Measurements from ENCODE around the gene THBD. TPM values are rescaled to one million over a fixed set of nuclear protein-coding genes. Genes with fewer than 3 reads are reported as not detected.

Gene THBD
- total and polyA plus RNA-seq, 2 of the 4 experiments (the other 2 are of a cell fraction), result 0.07 TPM; not detected in 1

GRCh38 chr20:23074052-23074451 lies 24.6 kb upstream of the THBD start:
- Histone ChIP-seq H4K20me1 (ENCODE audit: insufficient read depth, low read length) (no peaks in the 10 kb centered on the region), H3K23ac (ENCODE audit: low read depth, low read length) (no peak overlapping the region), H3K27ac (ENCODE audit: insufficient read depth, low read length) (no peak overlapping the region), H2AFZ (replicated peaks; ENCODE audit: low read length, poor library complexity) (no peak overlapping the region), H3K4ac (ENCODE audit: low read depth, low read length) (no peak overlapping the region), H2AK9ac (replicated peaks; ENCODE audit: low read depth, low read length, poor library complexity) (no peak overlapping the region), H3K27me3 (ENCODE audit: control insufficient read depth, insufficient read depth, low read length) (peaks cover 18% of the 10 kb centered on the region), H2BK20ac (ENCODE audit: low read depth, low read length) (no peak overlapping the region), H4K5ac (ENCODE audit: low read depth, low read length) (no peak overlapping the region), H2AK5ac (ENCODE audit: low read depth, low read length) (no peak overlapping the region), H3K36me3 (ENCODE audit: control insufficient read depth, insufficient read depth, low read length) (no peaks in the 10 kb centered on the region), H3K79me1 (ENCODE audit: low read depth in 1 of 2, low read length in 2 of 2) (no peaks in the 10 kb centered on the region), H3K9ac (ENCODE audit: low read depth, low read length) (no peak overlapping the region), H3K18ac (ENCODE audit: low read depth, low read length) (no peak overlapping the region), H2BK15ac (ENCODE audit: low read depth, low read length) (no peak overlapping the region), H2BK5ac (ENCODE audit: low read depth, low read length, poor library complexity, severe bottlenecking) (no peak overlapping the region), H3K9me3 (ENCODE audit: control insufficient read depth, insufficient read depth, low read length) (no peaks in the 10 kb centered on the region), H4K91ac (ENCODE audit: insufficient read depth, low read depth, low read length) (no peak overlapping the region), H3K4me3 (ENCODE audit: insufficient read depth, low read depth, low read length) (no peak overlapping the region), H3K56ac (ENCODE audit: extremely low read depth, insufficient read depth, low read length) (no peak overlapping the region), H4K8ac (ENCODE audit: low read depth in 2 of 2, low read length in 2 of 2) (no peak overlapping the region), H3K4me2 (ENCODE audit: low read depth, low read length) (no peak overlapping the region), H3K14ac (replicated peaks; ENCODE audit: low read depth, low read length) (no peak overlapping the region), H3K4me1 (ENCODE audit: control insufficient read depth, insufficient read depth, low read length) (no peaks in the 10 kb centered on the region), H2BK120ac (ENCODE audit: low read depth, low read length) (no peak overlapping the region), H3K9me1 (ENCODE audit: insufficient read depth, low read length) (no peaks in the 10 kb centered on the region)
- ChIA-PET POLR2A (ENCODE audit: unreplicated experiment) (no interaction called here), CTCF (no interaction called here)
- 50% methylated on average over 1 of the region's 3 CpGs; no CpG with 5 or more reads in 1 of the 2 experiments for WGBS, 2 experiments (ENCODE audit: extremely low coverage in 2 of 2, insufficient read length in 1 of 2)
- ATAC-seq (ENCODE audit: low read depth) (no peak), DNase-seq (no peak)
- dilution Hi-C loops (cut with HindIII; ENCODE audit: low sequenced_read_pairs, unreplicated experiment), result no loop called here
- TF ChIP-seq MAZ (IDR thresholded peaks at IDR 0.05; ENCODE audit: borderline replicate concordance, low read depth, low read length), result no peak
- TF ChIP-seq, protein P1, sequence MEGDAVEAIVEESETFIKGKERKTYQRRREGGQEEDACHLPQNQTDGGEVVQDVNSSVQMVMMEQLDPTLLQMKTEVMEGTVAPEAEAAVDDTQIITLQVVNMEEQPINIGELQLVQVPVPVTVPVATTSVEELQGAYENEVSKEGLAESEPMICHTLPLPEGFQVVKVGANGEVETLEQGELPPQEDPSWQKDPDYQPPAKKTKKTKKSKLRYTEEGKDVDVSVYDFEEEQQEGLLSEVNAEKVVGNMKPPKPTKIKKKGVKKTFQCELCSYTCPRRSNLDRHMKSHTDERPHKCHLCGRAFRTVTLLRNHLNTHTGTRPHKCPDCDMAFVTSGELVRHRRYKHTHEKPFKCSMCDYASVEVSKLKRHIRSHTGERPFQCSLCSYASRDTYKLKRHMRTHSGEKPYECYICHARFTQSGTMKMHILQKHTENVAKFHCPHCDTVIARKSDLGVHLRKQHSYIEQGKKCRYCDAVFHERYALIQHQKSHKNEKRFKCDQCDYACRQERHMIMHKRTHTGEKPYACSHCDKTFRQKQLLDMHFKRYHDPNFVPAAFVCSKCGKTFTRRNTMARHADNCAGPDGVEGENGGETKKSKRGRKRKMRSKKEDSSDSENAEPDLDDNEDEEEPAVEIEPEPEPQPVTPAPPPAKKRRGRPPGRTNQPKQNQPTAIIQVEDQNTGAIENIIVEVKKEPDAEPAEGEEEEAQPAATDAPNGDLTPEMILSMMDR (conservative IDR thresholded peaks at IDR 0.05; ENCODE audit: low read depth, low read length), result no peak
- TF ChIP-seq USF2 (IDR thresholded peaks at IDR 0.05; ENCODE audit: low read depth, low read length), result no peak
- no peak for TF ChIP-seq BHLHE40 (IDR thresholded peaks at IDR 0.05; ENCODE audit: low read depth, low read length)
- no peak for TF ChIP-seq SMC3 (IDR thresholded peaks at IDR 0.05; ENCODE audit: low read depth, low read length)
- TF ChIP-seq NFE2L2 (IDR thresholded peaks at IDR 0.05; ENCODE audit: low read depth, low read length), result no peak
- no peak for TF ChIP-seq RFX5 (IDR thresholded peaks at IDR 0.05; ENCODE audit: low read depth, low read length)
- TF ChIP-seq MXI1 (IDR thresholded peaks at IDR 0.05; ENCODE audit: borderline replicate concordance, low read depth, low read length), result no peak
- TF ChIP-seq, protein P2, sequence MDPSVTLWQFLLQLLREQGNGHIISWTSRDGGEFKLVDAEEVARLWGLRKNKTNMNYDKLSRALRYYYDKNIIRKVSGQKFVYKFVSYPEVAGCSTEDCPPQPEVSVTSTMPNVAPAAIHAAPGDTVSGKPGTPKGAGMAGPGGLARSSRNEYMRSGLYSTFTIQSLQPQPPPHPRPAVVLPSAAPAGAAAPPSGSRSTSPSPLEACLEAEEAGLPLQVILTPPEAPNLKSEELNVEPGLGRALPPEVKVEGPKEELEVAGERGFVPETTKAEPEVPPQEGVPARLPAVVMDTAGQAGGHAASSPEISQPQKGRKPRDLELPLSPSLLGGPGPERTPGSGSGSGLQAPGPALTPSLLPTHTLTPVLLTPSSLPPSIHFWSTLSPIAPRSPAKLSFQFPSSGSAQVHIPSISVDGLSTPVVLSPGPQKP (IDR thresholded peaks at IDR 0.05; ENCODE audit: borderline replicate concordance, low read depth, low read length), result no peak
- TF ChIP-seq CEBPB (IDR thresholded peaks at IDR 0.05; ENCODE audit: low read depth, low read length), result no peak
- no peak for TF ChIP-seq FOS (IDR thresholded peaks at IDR 0.05; ENCODE audit: low read depth, low read length)
- TF ChIP-seq MAFK (IDR thresholded peaks at IDR 0.05; ENCODE audit: low read depth, low read length), result no peak
- no peak for TF ChIP-seq RAD21 (IDR thresholded peaks at IDR 0.05; ENCODE audit: low read length)
- no peak for TF ChIP-seq RCOR1 (IDR thresholded peaks at IDR 0.05; ENCODE audit: insufficient replicate concordance, low read length)
- no peak for TF ChIP-seq CHD1 (IDR thresholded peaks at IDR 0.05; ENCODE audit: low read depth, low read length)
- no peak for TF ChIP-seq POLR2A (IDR thresholded peaks at IDR 0.05; ENCODE audit: low read depth, low read length)
- BruUV-seq (replicated peaks), result no TSS peak
- in situ Hi-C loops (cut with MboI; ENCODE audit: low sequenced_read_pairs), result no loop called here
- intact Hi-C loops (cut with micrococcal nuclease), result no loop called here
